Measurements from ENCODE around the gene EHMT1.

EHMT1 gene

GRCh38 chr9:137860361-137860760 is 241.6 kb downstream of the EHMT1 start:
- no peak for TF ChIP-seq EZH2phosphoT487 (conservative IDR thresholded peaks at IDR 0.05; ENCODE audit: low read length)
- TF ChIP-seq, protein P1, sequence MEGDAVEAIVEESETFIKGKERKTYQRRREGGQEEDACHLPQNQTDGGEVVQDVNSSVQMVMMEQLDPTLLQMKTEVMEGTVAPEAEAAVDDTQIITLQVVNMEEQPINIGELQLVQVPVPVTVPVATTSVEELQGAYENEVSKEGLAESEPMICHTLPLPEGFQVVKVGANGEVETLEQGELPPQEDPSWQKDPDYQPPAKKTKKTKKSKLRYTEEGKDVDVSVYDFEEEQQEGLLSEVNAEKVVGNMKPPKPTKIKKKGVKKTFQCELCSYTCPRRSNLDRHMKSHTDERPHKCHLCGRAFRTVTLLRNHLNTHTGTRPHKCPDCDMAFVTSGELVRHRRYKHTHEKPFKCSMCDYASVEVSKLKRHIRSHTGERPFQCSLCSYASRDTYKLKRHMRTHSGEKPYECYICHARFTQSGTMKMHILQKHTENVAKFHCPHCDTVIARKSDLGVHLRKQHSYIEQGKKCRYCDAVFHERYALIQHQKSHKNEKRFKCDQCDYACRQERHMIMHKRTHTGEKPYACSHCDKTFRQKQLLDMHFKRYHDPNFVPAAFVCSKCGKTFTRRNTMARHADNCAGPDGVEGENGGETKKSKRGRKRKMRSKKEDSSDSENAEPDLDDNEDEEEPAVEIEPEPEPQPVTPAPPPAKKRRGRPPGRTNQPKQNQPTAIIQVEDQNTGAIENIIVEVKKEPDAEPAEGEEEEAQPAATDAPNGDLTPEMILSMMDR (IDR thresholded peaks at IDR 0.05; ENCODE audit: insufficient read depth, low read length, poor library complexity, severe bottlenecking), result no peak
- H2AFZ ChIP-seq (ENCODE audit: low read depth, low read length, severe bottlenecking), result no peak overlapping the region
- H3K27me3 ChIP-seq (ENCODE audit: low read length), result no peaks in the 10 kb centered on the region
- H3F3A ChIP-seq (ENCODE audit: insufficient read depth), result no peaks in the 10 kb centered on the region
- H3K9me3 ChIP-seq (ENCODE audit: insufficient read depth, low read length), result no peaks in the 10 kb centered on the region
- H4K20me1 ChIP-seq (ENCODE audit: low read depth, low read length), result no peaks in the 10 kb centered on the region
- H3K4me2 ChIP-seq (ENCODE audit: low read depth, low read length, poor library complexity, severe bottlenecking), result no peak overlapping the region
- no peaks in the 10 kb centered on the region for H3K36me3 ChIP-seq (ENCODE audit: low read length)
- no peak overlapping the region for H3K9ac ChIP-seq (ENCODE audit: low read length)
- no peak overlapping the region for H3K4me3 ChIP-seq (ENCODE audit: insufficient read depth, low read length, poor library complexity, severe bottlenecking)
- H3K27ac ChIP-seq (ENCODE audit: low read depth, low read length), result no peak overlapping the region
- no peaks in the 10 kb centered on the region for H3K79me2 ChIP-seq (ENCODE audit: insufficient read depth, low read length)
- no peaks in the 10 kb centered on the region for H3K9me2 ChIP-seq (replicated peaks; ENCODE audit: insufficient read depth, low read length)

DNA sequence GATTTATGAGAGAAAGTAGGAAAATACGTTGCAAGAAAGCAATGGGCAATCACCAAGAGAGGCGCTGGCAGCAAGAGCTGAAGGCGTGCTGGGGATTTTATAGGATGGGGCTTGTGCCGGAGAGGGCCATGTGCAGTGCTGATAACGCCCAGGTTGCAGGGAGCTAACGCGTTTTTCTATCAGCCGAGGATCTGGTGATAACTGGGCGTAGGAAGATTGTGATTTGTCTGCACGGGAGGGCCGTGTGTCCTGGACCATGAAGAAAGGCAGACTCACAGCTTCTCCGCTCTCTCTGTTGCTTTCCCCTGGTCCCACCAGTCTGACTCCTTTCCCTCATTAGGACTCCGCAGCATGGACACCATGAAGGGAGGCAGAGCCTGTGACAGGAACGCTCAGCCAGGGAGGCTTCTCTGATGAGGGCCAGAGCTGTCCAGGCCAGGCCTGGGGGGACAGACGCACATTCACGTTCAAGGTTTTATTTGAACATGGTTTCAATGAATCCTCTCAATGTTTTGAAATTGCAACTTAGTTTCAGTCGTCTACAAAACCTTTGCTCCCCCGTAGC is 246.9 kb downstream of the EHMT1 start:
- Histone ChIP-seq H3F3A (ENCODE audit: insufficient read depth) (no peaks in the 10 kb centered on the region), H3K9me2 (replicated peaks; ENCODE audit: insufficient read depth, low read length) (no peaks in the 10 kb centered on the region), H2AFZ (ENCODE audit: low read depth, low read length, severe bottlenecking) (no peak overlapping the region), H4K20me1 (ENCODE audit: low read depth, low read length) (no peaks in the 10 kb centered on the region), H3K4me2 (ENCODE audit: low read depth, low read length, poor library complexity, severe bottlenecking) (no peak overlapping the region), H3K27me3 (ENCODE audit: low read length) (no peaks in the 10 kb centered on the region), H3K79me2 (ENCODE audit: insufficient read depth, low read length) (no peaks in the 10 kb centered on the region), H3K9me3 (ENCODE audit: insufficient read depth, low read length) (no peaks in the 10 kb centered on the region), H3K36me3 (ENCODE audit: low read length) (no peaks in the 10 kb centered on the region), H3K9ac (ENCODE audit: low read length) (no peak overlapping the region), H3K27ac (ENCODE audit: low read depth, low read length) (no peak overlapping the region), H3K4me3 (ENCODE audit: insufficient read depth, low read length, poor library complexity, severe bottlenecking) (no peak overlapping the region)
- no peak for TF ChIP-seq EZH2phosphoT487 (conservative IDR thresholded peaks at IDR 0.05; ENCODE audit: low read length)
- TF ChIP-seq, protein P1 (IDR thresholded peaks at IDR 0.05; ENCODE audit: insufficient read depth, low read length, poor library complexity, severe bottlenecking), result no peak

- Histone ChIP-seq H3K9ac (ENCODE audit: low read length) (no peak overlapping the region), H3K9me3 (ENCODE audit: insufficient read depth, low read length) (no peaks in the 10 kb centered on the region), H3K4me3 (ENCODE audit: insufficient read depth, low read length, poor library complexity, severe bottlenecking) (no peak overlapping the region), H2AFZ (ENCODE audit: low read depth, low read length, severe bottlenecking) (no peak overlapping the region), H3F3A (ENCODE audit: insufficient read depth) (no peaks in the 10 kb centered on the region), H3K79me2 (ENCODE audit: insufficient read depth, low read length) (no peaks in the 10 kb centered on the region), H3K27ac (ENCODE audit: low read depth, low read length) (no peak overlapping the region), H3K9me2 (replicated peaks; ENCODE audit: insufficient read depth, low read length) (no peaks in the 10 kb centered on the region), H4K20me1 (ENCODE audit: low read depth, low read length) (no peaks in the 10 kb centered on the region), H3K36me3 (ENCODE audit: low read length) (no peaks in the 10 kb centered on the region), H3K4me2 (ENCODE audit: low read depth, low read length, poor library complexity, severe bottlenecking) (no peak overlapping the region), H3K27me3 (ENCODE audit: low read length) (no peaks in the 10 kb centered on the region)
- TF ChIP-seq EZH2phosphoT487 (conservative IDR thresholded peaks at IDR 0.05; ENCODE audit: low read length), result no peak
- TF ChIP-seq, protein P1 (IDR thresholded peaks at IDR 0.05; ENCODE audit: insufficient read depth, low read length, poor library complexity, severe bottlenecking), result no peak
These were observed 247.7 kb downstream of the EHMT1 start for GRCh38 chr9:137866226-137867141.

Data from SU-DHL-6 (cell line).